Heart left ventricle (tissue), 16 donors: ENCODE results near the gene CD244. TPM values are rescaled to one million over a fixed set of nuclear protein-coding genes. Genes with fewer than 3 reads are reported as not detected.

Experiments used
- ATAC-seq, 4 donors: fragments of 200-7000 bp; cut with Tn5 transposase; one replicate each; pipeline ENCODE4 v1.9.1; 2020 to 2022; ENCODE audit warnings: moderate library complexity in 4 of 4, mild to moderate bottlenecking in 3 of 4, moderate number of reproducible peaks in 1 of 4
- DNase-seq, 5 donors: peaks; one replicate each; pipeline ENCODE4 v3.0.0-alpha.2; 2020
- H3K27ac ChIP-seq, 12 donors: fragments of 200-600 bp; sonication (generic) in 4 of 12; one replicate each; pipeline versions ENCODE4 v1.5.0 to v1.8.0; 2016 to 2022; ENCODE audit warnings: mild to moderate bottlenecking in 2 of 12
- H3K27me3 ChIP-seq, 9 donors: fragments of 200-600 bp; sonication (generic) in 2 of 9; one replicate each; pipeline versions ENCODE4 v1.5.1 to v1.8.0; 2016 to 2022; ENCODE audit warnings: mild to moderate bottlenecking in 3 of 9
- H3K36me3 ChIP-seq, 9 donors: fragments of 200-600 bp; sonication (generic) in 2 of 9; one replicate each; pipeline versions ENCODE4 v1.5.0 to v1.8.0; 2018 to 2022; ENCODE audit warnings: mild to moderate bottlenecking in 2 of 9
- H3K4me1 ChIP-seq, 12 donors: fragments of 200-600 bp; sonication (generic) in 4 of 12; one replicate each; pipeline versions ENCODE4 v1.5.0 to v1.8.0; 2016 to 2022; ENCODE audit warnings: mild to moderate bottlenecking in 3 of 12
- H3K4me3 ChIP-seq, 12 donors: fragments of 200-600 bp; sonication (generic) in 4 of 12; one replicate each; pipeline versions ENCODE4 v1.5.0 to v1.8.0; 2017 to 2022; ENCODE audit warnings: mild to moderate bottlenecking in 9 of 12, moderate library complexity in 4 of 12
- H3K9me3 ChIP-seq, 12 donors: fragments of 200-600 bp; sonication (generic) in 4 of 12; one replicate each; pipeline versions ENCODE4 v1.5.0 to v1.8.0; 2016 to 2022; ENCODE audit warnings: mild to moderate bottlenecking in 1 of 12
- CTCF ChIP-seq, 12 donors: fragments of 200-600 bp; sonication (generic) in 4 of 12; IDR thresholded peaks; one replicate each; pipeline versions ENCODE4 v1.5.0 to v1.8.0; 2018 to 2022; ENCODE audit warnings: antibody characterized with exemption in 12 of 12, mild to moderate bottlenecking in 5 of 12
- POLR2A ChIP-seq, 2 donors: fragments of 450-650 bp; IDR thresholded peaks; one replicate each; pipeline ENCODE4 v1.6.1; 2017; ENCODE audit warnings: antibody characterized with exemption in 2 of 2, mild to moderate bottlenecking in 2 of 2, moderate library complexity in 2 of 2
- WGBS, 4 donors: extraction: QIAGEN DNeasy Blood & Tissue Kit in 2 of 4; methylation state at CpG; one replicate each; pipeline versions ENCODE4 v1.1.5 to v1.1.7; 2013 to 2018; 5-methylcytosine and 5-hydroxymethylcytosine counted together
- intact Hi-C, 10 donors: fragments of 100-400 bp; cut with DNase I; formaldehyde crosslinking; loops; one replicate each; pipeline versions ENCODE4 v1.11.1 to v1.14.2; 2022
- polyA plus RNA-seq, 2 donors: library from polyadenylated mRNA; stranded (reverse); fragments of 200-250 nt; gene quantifications; one replicate each; pipeline ENCODE4 v1.2.3, GENCODE V29; 2013
- total RNA-seq, 9 donors: library from RNA; depleted of rRNA in 2 of 9; stranded (reverse); fragments of >200 nt in 2 of 9; fragmentation: NEBNext Ultra II Directional in 3 of 9; extraction: Animal tissue kit (Norgen Biotek cat#: 25700) in 3 of 9; gene quantifications; one replicate each; pipeline versions ENCODE4 v1.1.0 to v1.2.4, GENCODE V29; 2016 to 2023
- donor health status: ischemic (EF 13 %, LVEDD 7.1; RV severe dilation, severe dysfunction).
- donor health status: healthy with polysubstance abuse.
- donor health status: DM: no; HTN: yes; CAD: no.
- donor health status: DM: no; HTN: no; CAD: no.
- donor health status: ischemic (EF 25% LVEDD 6.9; RV normal size, moderate dysfunction).
- donor health status: ischemic (EF 25% LVEDD 5.7; RV mildly dilated, moderate dysfunction).
- donor health status: healthy.
- donor health status: DM: yes; HTN: yes; CAD: no.
- donor health status: ischemic (EF 35%, LVEDD 5.7; RV mildly dilated, moderate dysfunction).
- donor health status: nonischemic (EF 11% LVEDD 7.7; RV severe dilation, severe dysfunction).
- donor health status: DM: yes; HTN: yes; CAD: no.
- donor health status: PGD.
- donor health status: ischemic (EF 29% LVEDD 5.4; RV normal size, mild dysfunction).
- donor health status: nonischemic (EF 23%, LVEDD 6.1; RV moderate dilation, normal function).

The CD244 gene
- total and polyA plus RNA-seq, 11 donors: 0.08 to 2.2 (median 0.29) TPM; not detected in 5

DNA sequence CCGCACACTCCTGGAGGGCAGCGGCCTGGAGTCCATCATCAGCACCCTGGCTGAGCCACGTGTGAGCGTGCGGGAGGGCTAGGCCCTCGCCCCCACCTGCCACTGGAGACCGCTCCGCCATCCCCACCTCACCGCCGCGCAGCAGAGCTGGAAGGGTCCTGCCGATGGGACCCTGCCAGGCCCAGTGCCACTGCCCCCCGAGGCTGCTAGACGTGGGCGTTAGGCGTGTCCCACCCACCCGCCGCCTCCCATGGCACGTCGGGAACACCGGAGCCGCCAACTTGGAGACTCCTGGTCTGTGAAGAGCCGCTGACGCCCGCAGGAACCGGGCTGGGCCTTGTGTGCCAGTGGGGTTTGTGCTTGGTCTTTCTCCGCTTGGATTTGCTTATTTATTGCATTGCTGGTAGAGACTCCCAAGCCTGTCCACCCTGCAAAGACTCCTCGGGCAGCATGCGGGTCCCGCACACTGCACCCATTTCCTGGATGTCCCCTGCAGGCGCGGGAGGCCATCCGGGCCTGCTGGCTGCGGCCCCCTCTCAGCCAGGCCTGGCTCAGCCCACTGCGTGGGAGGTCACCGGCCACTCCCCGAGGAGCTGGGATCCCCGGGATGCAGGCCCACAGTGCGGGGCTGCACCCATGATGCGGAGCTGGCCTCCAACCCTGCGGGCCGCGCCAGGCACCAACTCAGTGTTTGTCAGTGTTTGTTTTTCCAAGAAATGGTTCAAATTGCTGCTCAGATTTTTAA, 60.7 kb downstream of the CD244 start:
- no peak overlapping the region for H3K4me3 ChIP-seq
- DNase-seq: no peak
- intact Hi-C loops: no loop called here

DNA sequence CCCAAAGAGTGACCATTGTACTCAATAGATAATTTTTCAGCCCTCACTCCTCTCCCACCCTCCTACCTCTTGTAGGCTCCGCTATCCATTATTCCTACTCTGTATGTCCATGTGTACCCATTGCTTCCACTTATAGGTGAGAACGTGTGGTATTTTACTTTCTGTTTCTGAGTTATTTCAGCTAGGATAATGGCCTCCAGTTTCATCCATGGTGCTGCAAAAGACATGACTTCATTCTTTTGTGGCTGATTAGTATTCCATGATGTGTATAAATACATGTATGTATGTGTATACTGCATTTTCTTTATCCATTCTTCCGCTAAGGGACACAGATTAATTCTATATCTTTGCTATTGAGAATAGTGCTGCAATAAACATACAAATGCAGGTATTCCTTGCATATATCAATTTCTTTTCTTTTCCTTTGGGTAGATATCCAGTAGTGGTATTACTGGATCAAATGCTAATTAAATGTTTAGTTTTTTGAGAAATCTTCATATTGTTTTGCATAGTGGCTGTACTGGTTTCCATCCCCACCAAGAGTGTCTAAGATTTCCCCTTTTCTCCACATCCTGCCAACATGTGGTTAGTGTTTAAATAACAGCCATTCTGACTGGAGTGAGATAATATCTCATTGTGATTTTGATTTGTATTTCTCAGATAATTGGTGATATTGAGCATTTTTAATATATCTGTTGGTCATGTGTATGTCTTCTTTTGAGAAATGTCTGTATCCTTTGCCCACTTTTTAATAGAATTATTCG, 61.9 kb downstream of the CD244 start:
- no peak for ATAC-seq
- TF ChIP-seq POLR2A (IDR thresholded peaks at IDR 0.05) (no peak), CTCF (IDR thresholded peaks at IDR 0.05) (no peak)
- Histone ChIP-seq H3K9me3 (peaks cover 0 to 6% (median under 1%) of the 10 kb centered on the region in 12 donors), H3K27me3 (no peaks in the 10 kb centered on the region), H3K4me3 (peak overlapping the region in 1 of 12 donors; percentile 16), H3K27ac (no peak overlapping the region), H3K4me1 (peaks cover 0 to 9% (median 0%) of the 10 kb centered on the region in 12 donors), H3K36me3 (no peaks in the 10 kb centered on the region)
- WGBS, 4 donors: 49 to 59% (median 51%) methylated on average over 4 of the region's 4 CpGs
- intact Hi-C loops: no loop called here
- DNase-seq: no peak

More for the DNA sequence above, 60.7 kb downstream of the CD244 start:
- Histone ChIP-seq H3K27me3 (no peaks in the 10 kb centered on the region), H3K9me3 (peaks cover 0 to 17% (median 11%) of the 10 kb centered on the region in 12 donors), H3K27ac (no peak overlapping the region), H3K36me3 (no peaks in the 10 kb centered on the region), H3K4me1 (peaks cover 0 to 9% (median 0%) of the 10 kb centered on the region in 12 donors)
- ATAC-seq: peak in 1 of 4 donors; percentile 15
- no peak for TF ChIP-seq CTCF (IDR thresholded peaks at IDR 0.05)
- TF ChIP-seq POLR2A (IDR thresholded peaks at IDR 0.05): no peak
- WGBS, 4 donors: 91 to 93% (median 91%) methylated on average over 39 to 43 of the region's 43 CpGs

- no peak for ATAC-seq
- no peak for DNase-seq
- peak overlapping the region in 1 of 12 donors; percentile 16 for H3K4me3 ChIP-seq
- no peaks in the 10 kb centered on the region for H3K36me3 ChIP-seq
- intact Hi-C loops: no loop called here
- no peaks in the 10 kb centered on the region for H3K27me3 ChIP-seq
- H3K9me3 ChIP-seq: peaks cover 0 to 7% (median 0%) of the 10 kb centered on the region in 12 donors
- H3K4me1 ChIP-seq: peaks cover 0 to 9% (median 0%) of the 10 kb centered on the region in 12 donors
- no peak overlapping the region for H3K27ac ChIP-seq
- TF ChIP-seq POLR2A (IDR thresholded peaks at IDR 0.05) (no peak), CTCF (IDR thresholded peaks at IDR 0.05) (no peak)
- 94 to 99% (median 98%) methylated on average over 1 of the region's 1 CpG for WGBS, 4 donors
Observed at GRCh38 chr1:160800142-160800541, 62.5 kb downstream of the CD244 start.

GRCh38 chr1:160799641-160800040, 63.0 kb downstream of the CD244 start:
- no peaks in the 10 kb centered on the region for H3K36me3 ChIP-seq
- 83 to 88% (median 87%) methylated on average over 5 of the region's 5 CpGs for WGBS, 4 donors
- no peak overlapping the region for H3K27ac ChIP-seq
- DNase-seq (no peak), ATAC-seq (no peak)
- H3K27me3 ChIP-seq: no peaks in the 10 kb centered on the region
- peaks cover 0 to 8% (median 0%) of the 10 kb centered on the region in 12 donors for H3K9me3 ChIP-seq
- H3K4me1 ChIP-seq: peaks cover 0 to 9% (median 0%) of the 10 kb centered on the region in 12 donors
- intact Hi-C loops: no loop called here
- H3K4me3 ChIP-seq: no peak overlapping the region
- no peak for TF ChIP-seq CTCF (IDR thresholded peaks at IDR 0.05)
- TF ChIP-seq POLR2A (IDR thresholded peaks at IDR 0.05): no peak
